ENCODE measurements around the gene BRI3BP.
A peak's percentile ranks its signal among the peaks of the same experiment; 100 is the strongest.
"Not testable (repeated sequence)": the region's sequence is repeated elsewhere in the genome, so short reads cannot be mapped to it uniquely, and the experiment has no call there.

The BRI3BP gene

DNA sequence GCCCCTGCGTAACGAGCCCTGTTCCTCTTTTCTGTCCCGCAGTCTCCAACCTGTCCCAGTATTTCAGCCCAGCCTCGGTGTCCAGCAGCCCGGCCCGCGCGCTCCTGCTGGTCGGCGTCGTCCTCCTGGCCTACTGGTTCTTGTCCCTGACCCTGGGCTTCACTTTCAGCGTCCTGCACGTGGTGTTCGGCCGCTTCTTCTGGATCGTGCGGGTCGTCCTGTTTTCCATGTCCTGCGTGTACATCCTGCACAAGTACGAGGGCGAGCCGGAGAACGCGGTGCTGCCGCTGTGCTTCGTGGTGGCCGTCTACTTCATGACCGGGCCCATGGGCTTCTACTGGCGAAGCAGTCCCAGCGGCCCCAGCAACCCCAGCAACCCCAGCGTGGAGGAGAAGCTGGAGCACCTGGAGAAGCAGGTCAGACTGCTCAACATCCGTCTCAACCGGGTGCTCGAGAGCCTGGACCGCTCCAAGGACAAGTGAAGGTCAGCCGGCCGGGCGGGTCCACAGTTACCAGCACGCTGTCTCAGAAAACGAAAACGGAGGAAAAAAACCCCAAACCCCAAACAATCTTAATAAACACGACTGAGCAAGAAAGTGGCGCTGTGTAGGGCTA, 31.6 kb downstream of the BRI3BP start:
- no peak for DNase-seq

DNA sequence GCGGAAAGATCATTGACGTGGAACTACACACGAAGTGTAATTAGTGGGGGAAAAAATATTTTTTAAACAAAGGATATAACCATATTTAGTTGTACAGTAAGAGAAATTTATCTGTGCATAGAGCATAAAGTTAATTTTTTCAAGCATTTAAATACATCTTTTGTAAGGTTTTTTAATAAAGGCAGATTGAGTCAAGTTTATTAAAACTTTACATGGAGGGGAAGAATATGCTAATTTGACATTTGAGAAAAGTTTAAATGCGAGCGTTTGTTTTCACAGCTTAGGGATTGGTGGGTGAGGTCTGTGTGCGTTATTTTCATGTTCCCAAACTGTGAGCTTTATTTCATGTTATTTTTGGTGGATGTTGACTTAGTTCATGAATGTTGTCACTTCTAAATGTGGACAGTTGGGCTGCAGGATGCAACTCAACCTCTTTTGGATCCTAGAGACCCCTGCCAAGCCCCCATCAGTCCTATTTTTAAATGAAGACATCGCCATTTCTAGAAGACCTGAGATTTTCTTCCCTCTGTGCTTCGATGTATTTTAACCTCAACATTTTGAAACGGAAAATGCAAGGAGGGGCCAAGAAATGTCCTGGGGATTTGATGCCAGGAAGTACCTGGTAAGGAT, 32.3 kb downstream of the BRI3BP start:
- DNase-seq, result no peak

DNA sequence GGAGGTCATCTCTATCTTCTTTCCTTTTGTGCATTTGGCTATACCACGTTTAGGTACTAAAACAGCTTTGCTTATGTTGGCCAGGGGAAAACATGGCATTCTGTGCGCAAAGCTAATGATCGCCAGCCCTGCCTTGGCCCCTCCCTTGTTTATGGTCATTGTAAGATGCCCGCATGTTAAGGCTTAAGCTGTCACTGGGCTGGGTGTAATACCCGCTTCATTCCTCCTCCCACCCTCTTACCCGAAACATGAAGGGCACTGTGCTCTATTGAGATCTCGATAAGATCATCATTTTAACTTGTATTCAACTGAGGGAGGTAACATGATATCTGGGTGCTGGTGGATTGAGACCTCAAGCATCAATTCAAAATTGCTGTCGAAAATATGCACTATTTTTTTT, 34.7 kb downstream of the BRI3BP start:
- DNase-seq, result no peak

DNA sequence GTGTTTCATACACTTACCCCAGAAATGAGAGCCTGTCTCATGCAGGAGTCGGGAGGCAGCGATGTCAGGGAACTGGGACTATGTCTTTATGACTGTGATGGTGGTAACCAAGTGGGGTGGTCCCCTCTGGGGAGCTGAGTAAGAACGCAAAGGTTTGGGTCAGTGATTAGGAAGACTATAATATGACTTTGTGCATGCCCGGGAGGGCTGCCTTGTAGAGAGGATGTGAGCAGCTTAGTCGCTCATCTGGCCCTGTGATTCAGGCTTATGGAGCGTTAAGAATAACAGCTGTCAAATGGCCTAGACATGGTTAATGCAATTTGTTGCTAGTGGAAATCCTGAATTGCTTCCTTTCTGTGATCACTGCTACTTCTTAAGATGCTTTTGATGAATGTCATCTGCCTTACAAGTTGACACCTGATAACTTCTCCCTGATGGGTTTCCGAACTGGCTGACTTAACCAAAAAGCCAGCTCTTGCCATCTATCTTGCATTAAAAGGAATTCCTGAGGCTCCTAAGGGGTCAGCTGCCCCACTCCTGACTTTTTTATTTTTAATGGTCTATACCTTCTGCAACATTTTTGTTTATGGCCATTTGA, 36.4 kb downstream of the BRI3BP start:
- peak; percentile 15 for DNase-seq

DNA sequence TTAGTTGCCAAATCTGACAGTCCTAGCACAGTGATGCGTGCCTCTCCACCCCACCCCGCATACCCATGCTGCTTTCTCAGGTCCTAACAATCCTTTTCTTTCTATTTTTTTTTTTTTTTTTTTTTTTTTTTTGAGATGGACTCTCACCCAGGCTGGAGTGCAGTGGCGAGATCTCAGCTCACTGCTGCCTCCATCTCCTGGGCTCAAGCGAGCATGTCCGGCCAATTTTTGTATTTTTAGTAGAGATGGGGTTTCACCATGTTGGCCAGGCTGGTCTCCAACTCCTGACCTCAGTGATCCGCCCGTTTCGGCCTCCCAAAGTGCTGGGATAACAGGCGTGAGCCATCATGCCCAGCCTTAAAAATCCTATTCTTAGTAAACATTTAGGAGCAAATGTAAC, 38.0 kb downstream of the BRI3BP start:
- not testable (repeated sequence) for DNase-seq

DNA sequence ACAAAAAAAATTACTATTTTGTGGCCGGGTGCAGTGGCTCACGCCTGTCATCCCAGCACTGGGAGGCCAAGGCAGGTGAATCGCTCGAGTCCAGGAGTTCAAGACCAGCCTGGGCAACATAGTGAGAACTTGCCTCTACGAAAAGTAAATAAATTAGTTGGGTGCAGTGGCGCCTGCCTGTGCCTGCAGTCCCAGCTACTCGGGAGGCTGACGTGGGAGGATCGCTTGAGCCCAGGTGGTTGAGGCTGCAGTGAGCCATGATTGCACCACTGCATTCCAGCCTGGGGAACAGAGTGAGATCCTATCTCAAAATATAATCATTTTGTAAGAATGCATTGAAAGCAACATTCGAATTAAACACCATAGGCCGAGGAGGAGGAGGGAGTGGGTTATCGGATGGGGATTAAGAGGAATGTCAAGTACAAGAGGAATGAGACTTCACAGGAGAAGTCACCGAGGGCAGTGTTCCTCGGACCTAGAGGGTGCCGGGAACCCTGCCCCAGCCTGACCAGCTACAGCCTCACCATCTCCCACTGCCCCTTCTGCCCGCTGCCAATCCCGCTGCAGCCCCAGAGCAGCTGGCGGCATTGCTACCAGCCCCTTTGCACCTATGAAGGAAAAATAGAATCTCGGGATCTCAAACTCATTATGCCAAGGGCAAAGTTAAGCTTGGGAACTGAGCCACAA, 39.2 kb downstream of the BRI3BP start:
- no peak for DNase-seq

DNA sequence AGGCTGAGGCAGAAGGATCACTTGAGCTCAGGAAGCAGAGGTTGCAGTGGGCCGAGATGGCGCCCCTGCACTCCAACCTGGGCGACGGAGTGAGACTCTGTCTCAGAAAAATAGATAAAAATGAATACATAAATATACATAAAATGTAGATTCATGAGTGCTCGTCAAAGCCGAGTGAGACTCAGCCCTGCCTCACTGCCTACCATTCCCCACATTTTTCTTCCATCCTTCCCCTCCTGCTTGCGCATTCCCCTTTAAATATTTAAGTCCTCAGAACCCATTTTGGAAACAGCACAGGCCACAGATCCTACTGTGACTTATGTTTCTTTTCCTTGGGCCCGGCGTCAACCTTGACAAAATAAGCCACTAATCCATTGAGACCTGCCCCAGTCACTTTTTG, 39.8 kb downstream of the BRI3BP start:
- no peak for DNase-seq

DNA sequence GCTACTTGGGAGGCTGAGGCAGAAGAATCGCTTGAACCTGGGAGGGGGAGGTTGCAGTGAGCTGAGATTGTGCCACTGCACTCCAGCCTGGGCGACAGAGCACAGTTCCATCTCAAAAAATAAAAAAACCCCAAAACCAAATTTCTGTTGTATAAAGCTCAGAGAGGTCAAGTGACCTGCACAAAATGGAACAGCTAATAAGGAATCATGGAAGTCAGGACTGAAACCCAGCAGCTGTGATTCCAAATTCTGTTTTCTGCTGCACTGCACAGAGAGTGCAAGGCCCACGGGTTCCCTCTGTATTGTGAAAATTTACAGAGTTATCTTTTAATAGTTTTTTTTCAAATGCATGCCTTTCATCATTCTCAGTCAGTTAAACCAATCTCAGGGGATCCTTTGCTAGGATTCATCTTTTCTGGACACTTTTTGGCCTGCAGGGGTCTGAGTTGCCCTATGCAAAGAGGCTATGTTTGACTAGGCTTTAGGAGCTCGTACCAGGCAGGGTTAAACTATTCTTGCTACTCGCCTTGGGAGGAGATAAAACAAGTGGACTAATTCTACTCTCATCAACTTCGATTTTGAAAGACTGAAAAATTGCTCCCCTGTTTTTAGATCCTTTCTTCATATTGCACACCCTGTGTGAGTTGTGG, 45.7 kb downstream of the BRI3BP start:
- DNase-seq, result no peak

DNA sequence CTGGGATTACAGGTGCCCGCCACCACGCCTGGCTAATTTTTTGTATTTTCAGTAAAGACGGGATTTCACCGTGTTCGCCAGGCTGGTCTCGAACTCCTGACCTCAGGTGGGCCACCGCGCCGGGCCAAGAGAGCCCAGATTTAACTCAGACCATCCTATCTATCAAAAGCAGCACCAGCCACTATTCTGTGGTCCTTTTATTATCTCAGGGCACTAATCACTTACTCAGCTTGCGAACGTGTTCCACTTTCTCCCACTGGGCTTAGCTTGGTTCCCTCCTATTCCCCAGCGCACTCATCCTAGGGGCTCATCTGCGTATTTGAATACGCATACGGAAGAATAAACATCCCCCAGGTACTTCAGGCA, 55.6 kb downstream of the BRI3BP start:
- DNase-seq, result no peak

DNA sequence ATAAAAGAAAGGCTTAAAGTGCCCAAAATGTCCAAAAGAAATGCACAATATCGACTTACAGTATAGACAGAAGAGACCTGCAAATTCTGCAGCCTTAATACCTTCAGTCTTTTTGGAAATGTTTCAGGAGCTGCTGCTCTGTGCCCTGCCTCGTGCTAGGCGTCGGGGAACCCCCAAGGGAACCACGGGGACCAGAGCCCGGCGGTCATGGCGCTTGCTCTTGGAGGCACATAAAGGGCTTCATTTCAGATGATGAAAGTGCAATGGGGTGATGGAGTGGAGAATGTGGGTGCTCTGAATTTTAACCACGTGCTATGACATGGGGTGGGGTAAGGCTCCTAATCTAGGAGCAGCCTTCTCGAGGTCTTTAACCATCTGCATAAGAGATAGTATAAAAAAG, 57.0 kb downstream of the BRI3BP start:
- no peak for DNase-seq

DNA sequence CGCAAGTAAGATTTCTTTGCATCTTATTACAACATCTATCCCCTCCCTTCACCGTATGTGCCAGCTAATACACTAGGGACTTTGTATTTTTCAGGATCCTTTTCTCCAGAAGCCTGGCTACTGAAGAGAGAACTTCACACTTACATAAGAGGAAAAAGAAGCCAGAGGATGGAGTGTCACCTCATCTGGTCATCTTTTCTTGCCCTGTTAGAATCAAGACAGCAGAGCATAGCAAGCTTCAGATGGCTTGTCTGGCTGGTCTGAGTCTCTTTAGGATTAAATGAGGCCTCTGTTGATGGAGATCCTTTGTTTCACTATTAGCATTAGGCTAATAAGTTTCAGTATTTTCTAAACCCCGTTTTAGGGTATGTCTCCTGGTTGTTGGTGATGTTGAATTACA, 57.4 kb downstream of the BRI3BP start:
- DNase-seq, result no peak

DNA sequence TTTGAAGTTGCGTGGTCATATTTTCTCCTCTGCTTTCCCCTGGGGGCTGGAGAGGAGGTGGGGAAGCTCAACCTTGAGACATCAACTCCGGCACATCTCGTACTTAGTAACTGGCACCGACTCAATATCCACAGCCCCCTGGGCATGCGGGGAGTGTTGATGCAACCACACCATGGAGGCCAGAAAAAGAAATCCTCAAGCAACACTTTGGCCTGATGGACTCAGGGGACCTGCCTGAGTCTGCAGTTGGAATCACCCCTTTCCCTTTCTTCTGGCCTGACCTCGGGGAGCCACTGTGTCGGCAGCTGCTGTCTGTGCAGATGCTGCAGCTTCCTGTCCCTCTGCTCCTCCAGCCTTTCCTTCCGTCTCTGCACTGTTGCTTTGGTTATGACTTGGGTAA, 60.4 kb downstream of the BRI3BP start:
- peak; percentile 54 for DNase-seq

DNA sequence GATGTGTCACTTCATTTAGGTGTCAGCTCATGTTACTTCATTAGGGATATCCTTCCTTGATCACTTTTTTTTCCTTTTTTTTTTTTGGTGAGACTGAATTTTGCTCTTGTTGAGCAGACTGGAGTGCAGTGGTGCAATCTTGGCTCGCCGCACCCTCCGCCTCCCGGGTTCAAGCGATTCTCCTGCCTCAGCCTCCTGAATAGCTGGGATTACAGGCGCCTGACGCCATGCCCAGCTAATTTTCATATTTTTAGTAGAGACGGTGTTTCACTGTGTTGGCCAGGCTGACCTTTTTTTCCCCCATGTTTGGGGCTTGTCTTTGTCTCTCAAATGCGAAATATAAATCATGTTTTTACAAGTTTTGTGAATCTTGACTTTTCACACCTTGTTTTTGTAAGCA, 62.1 kb downstream of the BRI3BP start:
- DNase-seq, result no peak

DNA sequence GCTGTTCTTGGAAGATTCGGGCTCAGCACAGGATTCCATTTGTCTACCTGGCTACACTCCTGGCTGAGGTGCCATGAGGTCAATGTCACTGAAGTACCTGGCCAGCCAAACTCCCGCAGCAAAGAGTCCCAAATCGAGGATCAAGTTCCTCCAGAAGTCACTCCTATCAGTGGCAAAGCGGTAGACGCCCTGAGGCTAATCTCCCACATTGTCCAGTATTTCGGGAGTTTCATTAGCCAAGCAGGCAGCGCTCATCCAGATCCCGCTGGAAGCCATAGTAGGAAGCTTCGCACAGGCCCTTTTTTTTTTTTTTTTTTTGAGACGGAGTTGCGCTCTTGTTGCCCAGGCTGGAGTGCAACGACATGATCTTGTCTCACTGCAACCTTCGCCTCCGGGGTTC, 62.9 kb downstream of the BRI3BP start:
- no peak for DNase-seq

DNA sequence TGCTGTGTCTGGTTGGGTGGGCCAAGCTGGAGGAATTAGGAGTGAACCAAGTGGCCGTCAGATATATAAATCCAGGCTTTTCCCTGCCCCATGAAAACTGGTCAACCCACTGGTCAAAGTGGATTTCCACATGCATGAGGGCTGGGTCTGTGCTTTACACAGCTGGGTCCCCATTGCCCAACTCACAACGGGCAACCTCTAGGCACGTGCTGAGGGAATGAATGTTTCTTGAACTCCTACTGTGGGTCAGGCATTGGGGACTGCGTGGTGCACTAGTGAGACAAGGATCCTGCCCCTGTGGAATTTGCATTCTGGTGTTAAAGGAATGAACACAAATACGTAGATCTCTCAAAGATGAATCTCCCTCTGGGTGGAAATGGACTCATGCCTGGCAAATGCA, 64.3 kb downstream of the BRI3BP start:
- DNase-seq, result no peak

DNA sequence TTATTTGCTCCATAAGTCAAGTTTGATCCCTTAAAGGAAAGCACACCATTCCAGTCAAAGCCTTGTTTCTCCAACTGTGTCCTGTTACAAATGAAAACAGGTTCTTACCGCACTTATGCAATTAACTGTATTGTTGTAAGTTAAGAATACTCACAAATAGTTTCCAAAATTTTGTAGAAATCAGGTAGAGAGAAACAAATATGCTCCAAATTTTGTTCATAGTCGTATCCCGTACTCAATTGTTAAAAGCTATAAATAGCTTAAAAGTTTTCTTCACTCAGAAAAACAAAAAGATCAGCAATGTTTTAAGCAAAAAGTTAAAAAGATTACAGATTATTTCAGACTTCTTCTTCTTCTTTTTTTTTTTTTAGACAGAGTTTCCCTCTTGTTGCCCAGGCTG, 67.8 kb downstream of the BRI3BP start:
- DNase-seq, result no peak

DNA sequence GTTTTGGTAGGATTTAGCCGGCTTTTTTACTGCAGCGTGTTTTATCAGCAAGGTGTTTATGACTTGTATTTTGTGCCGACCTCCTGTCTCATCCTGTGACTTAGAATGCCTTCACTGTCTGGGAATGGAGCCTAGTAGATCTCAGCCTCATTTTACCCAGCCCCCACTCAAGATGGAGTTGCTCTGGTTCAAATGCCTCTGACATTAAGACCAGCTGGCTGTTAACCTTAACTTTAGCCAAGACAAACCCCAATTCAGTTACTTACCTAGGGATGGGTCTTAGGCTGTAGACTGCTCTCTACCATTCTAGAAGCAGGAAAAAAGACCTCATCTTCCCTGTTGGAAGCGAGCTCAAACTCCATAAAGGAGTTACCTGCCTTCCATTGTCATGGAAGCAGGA, 70.1 kb downstream of the BRI3BP start:
- not testable (repeated sequence) for DNase-seq

DNA sequence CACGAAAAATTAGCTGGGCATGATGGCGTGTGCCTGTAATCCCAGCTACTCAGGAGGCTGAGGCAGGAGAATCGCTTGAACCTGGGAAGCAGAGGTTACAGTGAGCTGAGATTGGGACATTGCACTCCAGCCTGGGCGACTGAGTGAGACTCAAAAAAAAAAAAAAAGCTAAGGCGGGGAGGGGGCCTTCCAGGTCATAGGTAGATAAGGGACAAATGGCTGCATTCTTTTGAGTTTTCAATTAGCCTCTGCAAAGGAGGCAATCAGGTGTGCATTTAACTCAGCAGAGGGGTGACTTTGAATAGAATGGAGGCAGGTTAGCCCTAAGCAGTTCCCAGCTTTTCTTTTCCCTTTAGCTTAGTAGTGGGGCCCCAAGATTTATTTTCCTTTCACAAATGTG, 71.0 kb downstream of the BRI3BP start:
- DNase-seq, result no peak

DNA sequence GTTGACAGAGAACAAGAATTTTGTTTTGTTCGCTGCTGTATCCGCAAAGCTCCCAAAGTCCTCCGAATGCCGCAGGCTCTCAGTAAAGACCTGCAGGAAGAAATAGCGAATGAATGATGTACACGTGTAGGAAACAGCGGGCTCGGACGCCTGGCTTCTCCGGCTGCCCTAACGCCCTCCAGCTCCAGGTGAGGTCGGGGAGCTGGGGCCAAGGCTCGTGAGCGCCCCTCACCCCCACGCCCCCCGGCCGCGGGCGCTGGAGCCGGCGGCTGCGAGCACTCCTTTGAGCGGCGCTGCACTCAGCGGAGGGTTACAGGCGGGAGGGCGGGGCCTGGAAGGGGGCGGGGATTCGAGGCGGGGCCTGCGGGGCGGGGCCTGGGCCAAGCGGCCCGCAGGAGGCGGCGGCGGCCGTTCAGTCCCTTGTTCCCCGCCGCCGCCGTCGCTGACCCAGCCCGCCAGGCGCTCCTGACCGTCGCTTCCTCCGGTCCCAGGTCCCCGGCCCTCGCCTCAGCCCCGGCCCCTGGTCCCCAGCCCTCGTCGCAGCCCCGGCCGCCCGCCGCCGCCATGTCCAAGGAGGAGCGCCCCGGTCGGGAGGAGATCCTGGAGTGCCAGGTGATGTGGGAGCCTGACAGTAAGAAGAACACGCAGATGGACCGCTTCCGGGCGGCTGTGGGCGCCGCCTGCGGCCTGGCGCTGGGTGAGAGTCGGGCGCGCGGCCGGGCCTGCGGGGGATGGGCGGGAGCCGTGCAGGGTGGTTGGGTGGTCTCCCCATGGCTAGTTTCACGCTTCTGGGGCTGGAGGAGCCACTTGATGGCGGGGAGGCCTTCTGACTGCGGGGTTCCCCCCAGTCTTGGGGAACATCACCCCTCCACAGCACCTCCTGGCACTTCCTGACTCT, 71.8 kb downstream of the BRI3BP start, which contains the start of gene AACS:
Gene AACS (plus strand): TSS at position 415 of the 898 bp plus-strand sequence. CDS start 150 bp downstream, at position 565.
- peak; percentile 85 for DNase-seq

DNA sequence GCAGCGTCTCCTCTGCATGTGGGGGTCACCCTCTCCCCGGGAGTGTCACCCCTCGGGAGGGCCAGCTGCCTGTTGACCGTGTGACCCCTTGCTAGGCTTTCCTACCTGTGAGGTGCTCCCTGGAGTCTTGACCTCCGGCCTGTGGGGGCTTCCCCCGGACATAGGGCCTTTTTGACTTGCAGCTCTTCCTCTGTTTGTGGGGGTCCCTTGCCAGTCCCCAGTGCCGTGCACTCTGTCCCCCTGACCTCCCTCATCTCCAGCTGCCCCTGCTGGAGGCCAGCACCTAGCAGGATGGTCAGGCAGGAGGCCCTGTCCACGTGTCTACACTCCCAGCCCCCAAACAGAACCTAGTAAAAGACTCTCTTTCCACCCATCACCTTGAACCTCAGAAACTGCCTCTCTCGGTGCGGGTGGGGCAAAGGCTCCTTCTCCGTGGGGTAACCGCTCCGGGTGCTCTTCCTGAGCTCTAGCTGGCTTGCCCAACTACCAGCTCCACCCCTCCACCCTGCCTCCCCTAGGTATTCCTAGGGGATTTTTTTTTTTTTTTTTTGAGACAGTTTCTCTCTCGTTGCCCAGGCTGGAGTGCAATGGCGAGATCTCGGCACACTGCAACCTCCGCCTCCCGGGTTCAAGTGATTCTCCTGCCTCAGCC, 72.6 kb downstream of the BRI3BP start:
- peak; percentile 34 for DNase-seq

DNA sequence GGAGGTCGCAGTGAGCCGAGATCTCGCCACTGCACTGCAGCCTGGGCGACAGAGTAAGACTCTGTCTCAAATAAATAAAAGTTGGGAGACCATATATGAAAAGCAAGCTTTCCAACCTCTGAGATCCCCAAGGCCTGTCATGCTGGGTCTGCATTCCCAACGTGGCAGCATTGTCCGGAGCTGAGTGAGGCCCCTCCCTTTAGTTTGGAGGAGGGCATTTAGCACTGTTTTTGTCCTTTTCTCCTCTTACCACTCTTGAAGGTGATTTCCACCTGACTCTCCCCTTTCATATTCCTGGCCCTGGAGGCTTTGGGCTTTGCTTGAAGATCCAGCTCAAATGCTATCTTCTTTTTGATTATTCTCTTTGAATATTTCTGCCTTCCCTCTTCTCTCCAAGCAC, 74.9 kb downstream of the BRI3BP start:
- no peak for DNase-seq

DNA sequence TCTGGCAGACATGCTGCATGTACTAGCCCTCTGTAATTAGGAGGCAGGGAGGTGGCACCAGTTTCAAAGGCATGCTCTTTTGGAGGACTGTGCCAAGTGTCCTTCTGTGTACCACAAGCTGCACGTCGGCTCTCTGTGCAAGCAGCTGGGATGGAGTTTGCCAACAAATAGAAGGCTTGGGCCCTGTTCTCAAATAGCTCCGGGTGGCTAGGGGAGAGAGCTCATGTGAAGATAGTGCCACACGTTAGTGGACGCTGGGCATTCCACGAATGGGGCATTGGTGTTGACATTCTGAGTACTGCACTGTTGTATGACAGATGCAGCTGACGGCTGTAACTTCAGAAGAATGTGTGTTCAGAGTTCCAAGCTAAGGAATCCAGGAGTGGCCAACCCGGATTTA, 76.2 kb downstream of the BRI3BP start:
- peak; percentile 23 for DNase-seq

All from NCI-H69 (cell line).